Measurements from ENCODE around the gene LGI2.
A peak's percentile ranks its signal among the peaks of the same experiment; 100 is the strongest.

The LGI2 gene

DNA sequence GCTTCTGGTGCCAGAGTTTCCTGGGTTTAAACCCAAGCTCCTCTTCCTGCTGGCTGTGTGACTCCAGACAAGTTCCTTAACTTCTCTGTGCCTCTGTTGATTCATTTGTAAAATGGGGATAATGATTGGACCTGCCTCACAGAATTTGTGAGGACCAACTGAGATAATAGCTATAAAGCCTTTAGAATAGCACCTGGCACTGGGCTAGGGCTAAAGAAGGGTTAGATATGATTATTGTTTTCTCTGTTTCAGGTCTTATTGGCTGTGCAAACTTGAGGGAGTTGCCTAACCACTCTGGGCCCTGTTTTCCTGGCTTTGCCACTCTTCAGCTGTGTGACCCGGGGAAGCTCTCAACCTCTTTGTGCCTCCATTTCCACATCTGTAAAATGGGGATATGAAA is 37.8 kb downstream of the LGI2 start:
- no peak for DNase-seq

- DNase-seq: no peak
These were observed 39.7 kb downstream of the LGI2 start for GRCh38 chr4:24991015-24991414.

GRCh38 chr4:24989327-24989726 is 41.4 kb downstream of the LGI2 start:
- no peak for DNase-seq

- no peak for DNase-seq
These were observed 42.0 kb downstream of the LGI2 start for GRCh38 chr4:24988776-24989175.

GRCh38 chr4:24984602-24985532 is 45.9 kb downstream of the LGI2 start:
- DNase-seq: no peak

DNA sequence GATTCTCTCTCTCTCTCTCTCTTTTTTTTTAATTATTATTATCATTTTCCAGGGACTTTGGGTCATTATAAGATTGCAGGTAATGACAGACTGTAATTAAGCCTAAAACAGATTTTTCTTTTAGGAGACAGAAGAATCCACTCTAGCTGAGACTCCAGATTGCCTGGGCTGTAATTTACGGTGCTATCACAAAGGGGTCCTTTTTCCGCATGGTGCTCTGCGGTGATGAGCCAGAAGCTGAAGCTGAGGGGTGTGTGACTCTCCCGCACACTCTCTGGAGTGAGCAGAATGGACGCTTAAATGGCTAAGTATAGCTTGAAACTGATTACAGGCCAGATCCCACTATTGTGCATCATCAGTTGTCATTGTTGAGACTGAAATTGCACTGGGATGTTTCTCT is 50.0 kb downstream of the LGI2 start:
- DNase-seq: no peak

GRCh38 chr4:24980064-24980690 is 50.6 kb downstream of the LGI2 start:
- DNase-seq: peak; percentile 19

DNA sequence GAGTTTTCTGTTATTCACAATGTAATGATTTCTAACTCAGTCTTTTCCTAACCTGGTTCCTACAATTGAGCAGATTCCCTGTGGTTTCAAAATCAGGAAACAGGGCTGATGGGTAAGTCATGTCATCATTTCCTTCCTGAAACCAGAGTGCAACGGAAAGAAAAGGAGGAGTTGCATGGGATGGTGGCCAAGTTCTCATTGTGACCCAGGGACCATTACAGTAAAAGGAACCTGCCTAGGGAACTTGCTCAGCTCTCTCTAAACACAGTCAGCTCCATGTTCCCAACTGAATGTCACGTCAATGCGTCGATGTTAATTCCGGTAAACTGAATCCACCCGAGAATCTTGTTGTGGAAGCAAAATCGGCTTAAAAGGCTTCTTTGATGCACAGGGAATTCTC is 51.2 kb downstream of the LGI2 start:
- no peak for DNase-seq

- no peak for DNase-seq
These were observed 52.3 kb downstream of the LGI2 start for GRCh38 chr4:24978291-24979075.

GRCh38 chr4:24975510-24975909 is 55.2 kb downstream of the LGI2 start:
- DNase-seq: no peak

- no peak for DNase-seq
These were observed 56.8 kb downstream of the LGI2 start for GRCh38 chr4:24973747-24974601.

DNA sequence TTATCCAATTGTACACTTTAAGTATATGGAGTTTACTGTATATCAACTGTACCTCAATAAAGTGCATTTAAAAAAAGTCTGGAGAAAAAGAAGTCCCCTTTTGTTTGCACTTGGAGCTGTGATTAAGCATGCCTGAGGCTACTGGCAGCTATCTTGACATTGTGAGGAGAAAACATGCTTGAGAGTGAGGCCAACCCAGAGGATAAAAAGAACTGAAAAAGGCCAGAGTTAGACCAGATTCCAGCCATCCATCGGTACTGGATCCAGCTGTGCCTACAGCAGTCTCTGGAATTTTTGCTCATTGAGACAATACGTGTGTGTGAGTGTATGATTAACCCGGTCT is 57.4 kb downstream of the LGI2 start:
- no peak for DNase-seq

- DNase-seq: no peak
These were observed 59.6 kb downstream of the LGI2 start for GRCh38 chr4:24971192-24971591.

- DNase-seq: no peak
These were observed 60.1 kb downstream of the LGI2 start for GRCh38 chr4:24970635-24971034.

GRCh38 chr4:24970191-24970590 is 60.6 kb downstream of the LGI2 start:
- DNase-seq: no peak

GRCh38 chr4:24969486-24969885 is 61.3 kb downstream of the LGI2 start:
- DNase-seq: no peak

- DNase-seq: no peak
These were observed 61.8 kb downstream of the LGI2 start for GRCh38 chr4:24968992-24969391.

DNA sequence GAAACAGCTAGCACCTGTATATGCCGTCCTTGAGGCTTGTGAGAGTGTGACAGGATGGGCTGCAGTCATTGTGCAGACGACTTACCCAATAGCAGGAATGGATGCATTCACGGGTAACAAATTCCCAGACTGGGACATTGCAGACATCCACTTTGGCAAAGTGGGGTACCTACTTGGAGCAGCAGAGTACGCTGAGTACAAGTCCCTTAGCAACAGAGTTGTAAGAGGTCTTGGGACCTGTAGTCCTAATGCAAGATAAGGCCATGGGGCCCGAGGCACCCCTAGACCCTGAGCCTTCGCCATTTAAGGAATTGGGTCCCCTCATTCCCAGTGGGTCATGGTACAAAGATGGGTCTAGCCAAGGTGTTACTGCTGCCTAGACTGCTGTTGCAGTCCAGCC is 62.5 kb downstream of the LGI2 start:
- no peak for DNase-seq

GRCh38 chr4:24967346-24967745 is 63.4 kb downstream of the LGI2 start:
- DNase-seq: no peak

DNA sequence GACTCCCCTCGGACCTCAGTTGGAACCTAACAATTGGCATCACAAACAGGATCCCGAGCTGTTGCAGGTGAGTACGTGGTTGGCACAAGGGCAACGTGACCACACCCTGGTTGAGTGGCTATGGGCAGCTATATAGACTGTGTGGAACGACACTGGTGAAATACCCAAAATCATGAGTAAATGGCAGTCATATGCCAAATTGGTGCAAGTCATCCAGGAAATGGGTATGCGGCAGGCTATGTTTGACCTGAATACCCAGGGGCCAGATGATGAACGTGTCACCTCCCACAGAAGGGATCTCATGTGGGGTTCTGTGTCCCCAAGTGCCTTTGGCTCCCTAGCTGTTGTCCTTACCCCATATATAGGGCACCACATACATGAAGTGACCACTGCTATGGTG is 64.7 kb downstream of the LGI2 start:
- DNase-seq: no peak

- DNase-seq: no peak
These were observed 65.1 kb downstream of the LGI2 start for GRCh38 chr4:24965627-24966026.

- DNase-seq: no peak
These were observed 67.5 kb downstream of the LGI2 start for GRCh38 chr4:24963277-24963676.

DNA sequence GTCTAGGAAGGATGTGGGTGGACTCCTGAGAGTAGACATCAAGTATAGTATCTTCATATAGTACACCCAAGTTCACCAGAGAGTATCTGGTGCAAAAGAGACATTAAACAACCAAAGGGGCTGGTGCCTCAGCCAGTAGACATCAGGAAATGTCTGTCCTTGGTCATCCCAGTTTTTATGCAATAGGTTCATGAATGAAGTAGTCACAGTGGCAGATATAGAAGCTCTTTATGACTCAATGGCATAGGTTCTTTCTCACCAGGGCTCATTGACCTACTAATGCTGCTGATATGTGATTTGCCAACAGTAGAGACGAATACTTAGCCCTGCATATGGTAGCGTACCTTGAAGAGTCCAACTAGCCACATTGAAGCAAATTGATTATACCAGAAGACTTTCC is 72.9 kb downstream of the LGI2 start:
- no peak for DNase-seq

Data from stimulated activated CD4-positive, alpha-beta T cell treated with anti-CD3 and anti-CD28 coated beads, Interleukin-12 subunit alpha, Interleukin-12 subunit beta, amount 100 ng/mL, for 4 hours (primary cell).